ENCODE results near the gene DPH3.
A peak's percentile ranks its signal among the peaks of the same experiment; 100 is the strongest.

The DPH3 gene

DNA sequence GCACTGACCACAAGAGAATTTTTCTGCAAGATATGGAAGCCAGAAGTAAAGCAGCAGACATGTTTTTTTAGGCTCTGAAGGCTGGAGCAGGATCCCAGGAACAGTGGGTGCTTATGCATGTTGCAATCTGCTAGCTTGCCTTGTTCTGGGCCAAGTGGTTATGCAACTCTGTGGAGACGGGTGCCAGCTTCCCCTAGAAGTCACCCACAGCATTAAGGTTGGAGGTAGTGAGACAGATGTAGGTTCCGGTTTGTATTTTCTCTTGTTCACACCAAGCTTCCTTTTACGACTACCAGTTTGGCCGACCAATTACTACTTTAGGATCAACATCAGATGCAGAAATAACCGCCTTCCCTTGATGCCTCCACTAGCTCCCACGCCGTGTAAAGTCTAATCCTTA lies 11.1 kb downstream of the DPH3 start:
- no peak for DNase-seq

DNA sequence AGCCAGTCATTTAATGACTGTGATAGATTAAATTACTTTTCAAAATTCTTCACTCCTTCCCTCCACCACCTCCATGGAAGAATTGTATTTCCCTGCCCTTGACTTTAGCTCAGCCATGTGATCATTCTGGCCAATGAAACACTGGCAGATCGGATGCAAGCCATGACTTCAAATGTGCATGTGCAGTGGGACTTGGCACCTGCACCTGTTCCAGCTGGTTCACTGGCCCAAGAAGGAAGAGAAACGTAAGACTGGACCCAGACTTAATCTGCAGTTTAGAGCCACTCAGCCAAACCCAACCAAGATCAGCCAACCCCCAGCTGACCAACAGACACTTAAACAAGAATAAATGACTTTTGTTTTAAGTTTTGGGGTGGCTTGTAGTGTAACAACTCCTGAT lies 11.8 kb downstream of the DPH3 start:
- no peak for DNase-seq

DNA sequence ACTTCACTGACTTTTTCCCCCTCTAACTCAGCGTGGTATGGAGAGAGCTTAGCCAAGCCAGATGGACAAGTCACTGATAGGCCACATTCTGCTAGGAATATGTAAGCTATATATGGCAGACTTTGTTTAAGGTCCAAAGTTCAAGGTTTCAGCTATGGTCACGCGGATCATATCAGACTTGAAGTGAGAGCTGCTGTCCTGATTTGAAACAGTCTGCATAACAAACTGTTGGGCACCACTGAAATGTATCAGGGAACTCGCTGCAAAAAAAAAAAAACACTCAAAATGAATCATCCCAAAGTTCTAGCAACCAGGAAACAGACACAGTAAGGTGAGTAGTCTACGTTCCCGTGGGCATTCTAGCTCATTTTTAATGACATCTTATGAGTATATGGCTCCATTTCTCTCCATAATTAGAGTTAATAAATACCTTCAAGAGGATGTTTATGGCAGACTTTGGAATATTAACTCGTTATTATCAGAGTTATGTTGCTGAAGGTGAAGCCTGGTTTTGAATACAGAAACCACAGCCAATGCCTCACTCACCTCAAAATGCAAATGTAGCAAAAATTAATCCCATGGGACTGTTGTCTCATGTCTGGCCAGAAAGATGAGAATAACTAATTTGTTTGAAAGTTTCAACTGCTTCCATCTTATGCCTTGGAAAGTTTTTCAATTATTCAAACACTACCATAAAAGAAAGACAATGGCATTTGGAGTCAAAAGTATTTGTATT lies 12.3 kb downstream of the DPH3 start:
- no peak for DNase-seq

DNA sequence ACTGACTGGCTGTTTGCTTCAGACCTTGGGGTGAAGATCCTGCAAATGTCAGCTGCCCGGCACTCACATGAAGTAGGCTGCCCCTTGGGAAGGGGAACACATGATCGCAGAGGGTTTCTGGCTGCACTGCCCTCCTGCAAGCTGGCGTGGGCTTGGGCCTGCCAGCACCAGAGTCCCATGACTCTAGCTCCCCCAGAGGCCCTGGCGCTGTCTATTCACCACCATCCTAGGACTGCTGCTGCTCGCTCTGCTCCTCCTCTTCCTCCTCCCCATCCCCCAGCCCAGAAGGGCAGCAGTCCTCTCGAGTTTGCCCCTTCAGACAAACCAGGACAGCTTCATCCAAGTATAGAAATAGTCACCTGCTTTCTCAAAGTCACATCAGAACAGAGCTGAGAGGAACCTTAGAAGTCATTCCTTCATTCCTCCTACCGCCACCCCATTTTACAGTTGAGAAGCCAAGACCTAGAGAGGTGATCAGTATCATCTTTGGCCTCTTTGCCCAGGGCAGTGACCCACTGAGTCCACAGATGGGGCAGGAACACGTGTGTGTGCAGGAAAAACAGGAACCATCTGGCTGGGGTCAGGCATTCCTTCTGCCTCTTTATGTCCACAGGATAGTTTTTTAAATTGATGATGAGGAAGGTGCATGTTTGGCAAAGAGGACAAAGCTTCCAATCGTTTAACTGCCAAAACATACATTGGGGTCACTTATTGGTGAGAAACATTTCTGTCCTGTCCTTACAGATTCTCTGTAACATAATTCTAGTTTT lies 13.2 kb downstream of the DPH3 start:
- no peak for DNase-seq

DNA sequence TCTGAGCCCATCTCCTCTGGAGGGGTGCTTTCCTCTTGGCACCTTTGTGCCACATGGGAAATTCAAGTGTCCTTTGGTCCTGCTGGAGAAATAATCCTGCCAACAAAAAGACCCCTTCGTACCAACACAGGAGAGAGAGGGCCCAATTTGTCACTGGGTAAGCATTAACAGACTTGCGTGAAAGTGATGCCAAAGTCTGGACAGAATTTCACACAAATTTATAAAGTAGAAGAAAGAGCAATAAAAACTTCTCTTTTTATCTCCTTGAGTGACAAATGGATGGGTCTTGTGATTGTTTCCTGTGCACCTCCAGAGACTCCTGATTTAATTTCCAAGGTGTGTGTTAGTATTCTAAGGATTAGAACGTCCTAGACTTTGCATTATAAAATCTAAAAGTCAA lies 14.9 kb downstream of the DPH3 start:
- DNase-seq: no peak

DNA sequence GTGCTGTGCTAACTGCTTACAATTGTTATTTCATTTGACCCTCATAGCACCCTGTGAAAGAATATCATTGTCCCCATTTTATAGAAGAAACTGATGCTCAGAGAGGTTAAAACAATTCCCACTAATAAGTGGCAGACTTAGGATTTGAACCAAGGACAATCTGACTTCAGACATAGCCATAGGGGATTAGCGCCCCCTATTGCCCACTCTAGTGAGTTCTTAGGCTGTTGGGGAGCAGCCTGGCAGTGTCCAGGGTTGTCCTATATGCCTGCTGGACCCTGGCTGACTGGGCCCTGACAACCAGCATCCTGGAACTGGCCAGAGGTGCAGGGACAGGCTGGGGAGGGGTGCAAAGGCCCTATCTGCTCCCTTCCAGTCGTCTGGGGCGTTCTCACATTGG lies 15.4 kb downstream of the DPH3 start:
- no peak for DNase-seq

DNA sequence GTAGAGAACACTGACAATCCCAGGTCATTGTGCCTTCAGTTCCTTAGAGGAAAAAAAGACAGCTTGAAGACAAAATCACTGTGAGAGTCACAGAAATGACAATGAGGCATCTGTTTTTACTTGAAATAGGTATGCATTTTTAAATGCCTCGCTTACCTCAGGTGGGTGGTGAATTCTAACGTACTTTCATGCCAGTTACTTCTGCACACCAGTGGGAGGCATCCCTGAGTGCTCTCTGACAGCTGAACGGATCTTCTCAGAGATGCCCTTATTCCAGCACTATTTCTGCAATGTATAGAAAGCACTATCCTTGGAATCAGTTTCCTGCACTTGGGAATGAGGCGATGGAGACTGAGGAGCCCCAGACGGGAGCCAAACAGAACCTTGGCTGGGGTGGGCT lies 16.2 kb downstream of the DPH3 start:
- no peak for DNase-seq

DNA sequence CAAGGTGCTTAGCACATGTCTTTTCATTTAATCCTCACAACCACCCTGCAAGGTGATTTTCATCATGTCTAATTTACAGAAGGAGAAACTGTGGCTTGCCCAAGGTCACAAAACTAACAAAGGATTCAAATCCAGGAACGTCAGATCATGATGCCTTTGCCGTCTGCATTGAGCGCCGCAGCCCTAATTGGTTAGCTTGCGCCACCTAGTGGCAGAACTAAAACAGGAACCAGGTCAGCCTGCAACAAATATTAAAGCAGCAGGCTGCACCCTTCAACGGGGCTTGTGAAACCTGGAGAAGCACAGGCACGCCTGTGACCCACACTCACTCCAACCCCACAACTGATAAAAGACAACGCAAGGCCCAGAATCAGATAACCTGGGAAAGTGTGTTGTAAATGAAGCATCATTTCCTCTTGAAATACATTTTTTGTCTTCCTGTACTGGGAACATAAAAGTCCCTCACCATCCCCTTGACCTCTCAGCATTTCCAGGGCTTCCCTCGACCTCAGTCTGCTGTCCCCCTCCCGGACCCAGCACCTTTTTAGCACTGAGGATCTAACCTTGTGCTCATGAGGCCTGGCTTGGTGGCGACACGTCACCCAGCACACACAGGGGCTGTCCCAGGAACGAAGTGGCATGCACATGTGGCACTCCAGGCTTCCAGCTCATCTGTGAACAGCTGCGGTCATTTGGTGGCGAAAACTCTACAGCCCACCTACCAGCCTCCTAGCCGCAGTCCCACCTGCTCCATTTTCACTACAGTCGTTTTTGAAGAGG lies 17.3 kb downstream of the DPH3 start:
- peak; percentile 65 to 67 for DNase-seq

DNA sequence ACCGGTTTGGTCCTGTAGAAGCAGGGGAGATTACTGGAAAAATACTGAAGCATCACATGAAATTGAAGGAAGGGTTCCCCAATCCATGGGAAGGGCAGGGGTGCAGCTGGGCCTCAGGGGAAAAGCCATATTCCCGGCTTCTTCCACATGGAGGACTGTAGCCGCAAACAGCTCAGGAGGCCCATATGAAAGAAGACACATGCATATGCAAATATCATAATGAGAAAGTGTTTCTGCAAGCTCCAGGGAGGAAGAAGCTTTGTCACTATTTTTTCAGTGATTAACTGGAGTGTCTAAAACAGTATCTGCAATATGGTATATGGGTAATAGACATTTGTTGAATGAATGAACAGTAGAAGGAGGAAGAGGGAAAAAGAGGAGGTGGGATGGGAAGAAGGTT lies 19.1 kb downstream of the DPH3 start:
- no peak for DNase-seq

DNA sequence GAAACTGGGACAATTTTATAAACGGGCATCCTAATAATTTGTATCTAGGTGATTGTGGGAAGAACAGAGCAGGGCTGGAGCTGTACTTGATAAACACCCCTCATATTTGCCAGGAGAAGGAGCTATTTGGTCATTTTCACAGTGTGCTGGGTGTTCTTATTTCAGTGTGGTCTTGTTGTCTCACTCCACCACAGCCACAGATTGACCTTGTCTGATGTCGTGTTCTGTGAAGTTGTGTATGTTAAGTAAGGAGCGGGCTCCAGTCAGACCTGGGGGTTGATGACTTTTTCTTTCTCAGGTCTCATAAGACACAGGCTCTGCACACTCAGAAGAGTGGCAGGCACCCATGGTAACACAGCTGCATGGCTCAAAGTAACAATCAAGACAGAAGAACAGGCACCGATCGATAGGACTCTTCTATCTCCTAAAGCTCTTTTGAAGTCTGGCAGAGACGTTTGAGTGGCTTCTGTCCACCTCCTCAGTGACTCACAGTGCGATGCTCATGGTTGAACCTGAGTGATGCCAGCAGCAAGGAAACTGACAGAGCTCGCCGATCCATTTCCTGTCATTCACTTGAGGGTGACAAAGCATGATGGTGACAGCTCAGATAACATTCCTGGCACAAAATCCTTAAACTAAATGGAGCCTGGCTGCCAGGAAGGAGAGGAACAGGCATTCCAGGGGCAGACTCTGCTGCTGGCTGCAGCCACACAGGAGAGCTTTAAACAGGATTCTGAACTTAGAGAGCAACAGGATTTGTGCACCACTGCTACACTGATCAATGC lies 20.8 kb downstream of the DPH3 start:
- DNase-seq: no peak

DNA sequence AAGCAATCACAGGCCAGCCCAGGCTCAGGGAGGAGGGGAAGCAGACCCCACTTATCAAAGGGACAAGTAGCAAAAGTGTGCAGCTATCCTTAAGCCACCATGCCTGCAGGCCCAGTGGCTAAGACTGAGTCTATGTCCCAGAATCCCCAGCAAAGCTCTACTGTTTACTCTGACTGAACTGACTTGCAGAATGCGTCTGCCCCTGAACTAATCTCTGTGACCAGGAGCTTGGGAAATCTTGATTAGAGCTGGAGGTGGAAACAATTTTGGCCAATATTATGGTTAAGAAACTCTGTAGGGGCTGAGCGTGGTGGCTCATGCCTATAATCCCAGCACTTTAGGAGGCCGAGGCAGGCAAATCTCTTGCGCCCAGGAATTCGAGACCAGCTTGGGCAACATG lies 22.6 kb downstream of the DPH3 start:
- DNase-seq: no peak

DNA sequence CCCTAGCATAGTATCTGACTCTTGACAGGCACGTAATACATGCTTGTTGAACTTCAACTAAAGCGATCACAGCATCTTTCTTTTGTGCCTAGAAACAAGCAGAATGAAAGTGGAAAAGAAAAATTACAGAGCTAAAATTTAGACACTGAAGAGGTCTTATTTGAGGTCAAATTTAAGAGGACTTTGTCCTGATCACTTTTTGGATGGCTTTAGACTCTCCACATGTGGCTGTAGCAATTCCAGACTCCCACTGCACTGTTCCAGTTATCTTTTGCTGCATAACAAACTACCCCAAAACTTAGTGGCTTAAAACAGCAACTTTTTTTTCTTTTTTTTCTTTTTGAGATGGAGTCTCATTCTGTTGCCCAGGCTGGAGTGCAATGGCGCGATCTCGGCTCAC lies 23.5 kb downstream of the DPH3 start:
- no peak for DNase-seq

DNA sequence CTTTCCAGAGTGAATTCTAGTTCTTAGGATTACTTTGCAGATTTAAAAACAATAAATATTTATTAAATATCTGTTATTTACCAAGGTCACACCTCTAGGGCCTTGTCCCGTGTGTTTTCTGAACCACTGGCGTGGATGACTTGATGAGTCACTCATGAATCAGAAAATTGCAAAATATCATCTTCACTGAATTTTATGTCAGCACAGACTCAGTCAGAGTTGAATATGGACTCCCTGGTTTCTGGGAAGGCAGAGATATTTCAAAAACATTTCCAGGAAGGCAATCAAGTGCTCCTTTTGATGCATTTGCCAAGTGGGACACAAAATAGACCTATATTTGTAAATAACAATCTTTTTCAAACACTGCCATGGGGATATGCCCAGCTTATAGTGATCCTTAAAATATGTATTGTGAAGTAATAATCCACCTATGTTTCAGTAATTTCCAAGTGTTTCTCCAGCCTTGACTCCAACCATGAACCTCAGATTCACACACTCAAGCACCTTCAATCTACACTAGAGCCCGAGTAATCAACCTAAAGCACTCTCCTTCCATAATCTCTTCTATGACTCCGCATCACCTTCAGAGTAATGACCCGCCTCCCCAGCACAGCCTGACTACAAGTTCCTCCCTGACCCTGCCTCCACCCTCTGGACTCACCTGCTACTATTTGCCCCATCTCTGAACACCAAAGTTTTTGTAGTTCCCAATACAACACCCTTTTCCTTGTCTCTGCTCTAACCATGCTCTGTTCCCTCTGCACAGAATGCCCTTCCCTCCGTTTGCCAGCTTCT lies 24.3 kb downstream of the DPH3 start:
- no peak for DNase-seq

DNA sequence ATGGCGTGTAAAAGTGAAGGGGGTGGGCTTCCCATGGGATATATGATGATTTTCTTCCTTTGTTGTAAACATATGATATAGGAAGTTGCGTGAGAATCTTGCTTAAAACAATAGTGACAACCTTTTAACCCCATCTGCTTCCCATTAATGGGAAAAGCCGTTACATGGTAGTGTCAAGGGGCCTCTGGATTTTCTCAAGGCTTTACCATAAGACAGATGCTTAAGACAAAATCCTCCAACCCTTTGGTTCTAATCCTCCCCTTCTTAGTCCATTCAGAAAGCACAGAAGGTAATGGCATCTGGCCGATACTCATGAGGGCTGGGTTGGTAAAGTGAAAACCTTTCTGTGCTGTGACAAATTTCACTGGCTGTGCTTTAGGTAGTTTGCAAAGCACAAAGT lies 25.0 kb downstream of the DPH3 start:
- no peak for DNase-seq

DNA sequence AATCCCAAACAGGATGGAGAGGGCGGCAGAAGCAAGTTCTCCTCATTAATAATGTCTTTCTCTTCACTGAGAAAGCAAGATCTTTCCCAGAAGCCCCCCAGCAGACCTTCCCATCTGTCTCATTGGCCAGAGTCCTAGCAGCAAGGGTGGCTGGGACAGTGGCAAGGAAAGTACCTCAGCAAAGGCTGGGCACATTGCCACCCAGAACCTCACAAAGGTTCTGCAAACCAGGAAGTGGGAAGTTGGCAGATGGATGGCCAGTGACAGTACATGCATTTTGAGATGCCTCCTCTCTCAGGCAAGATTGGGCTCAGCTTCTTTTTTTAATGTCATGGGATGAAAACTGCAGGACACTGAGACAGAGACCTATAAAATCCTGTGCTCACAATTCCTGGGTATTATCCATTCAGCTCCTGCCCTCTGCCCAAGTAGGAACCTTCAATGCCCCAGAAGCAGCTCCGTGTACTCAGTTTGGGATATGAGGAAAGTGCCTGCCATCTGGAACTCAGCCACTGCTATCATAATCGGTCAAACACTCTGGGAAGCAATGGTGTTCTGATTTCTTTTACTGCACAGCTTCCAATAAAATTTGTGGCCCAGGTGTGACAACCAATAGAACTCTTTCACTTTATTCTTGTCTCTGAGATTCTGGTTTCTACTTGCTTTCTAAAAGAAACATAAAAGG lies 25.5 kb downstream of the DPH3 start:
- DNase-seq: no peak

DNA sequence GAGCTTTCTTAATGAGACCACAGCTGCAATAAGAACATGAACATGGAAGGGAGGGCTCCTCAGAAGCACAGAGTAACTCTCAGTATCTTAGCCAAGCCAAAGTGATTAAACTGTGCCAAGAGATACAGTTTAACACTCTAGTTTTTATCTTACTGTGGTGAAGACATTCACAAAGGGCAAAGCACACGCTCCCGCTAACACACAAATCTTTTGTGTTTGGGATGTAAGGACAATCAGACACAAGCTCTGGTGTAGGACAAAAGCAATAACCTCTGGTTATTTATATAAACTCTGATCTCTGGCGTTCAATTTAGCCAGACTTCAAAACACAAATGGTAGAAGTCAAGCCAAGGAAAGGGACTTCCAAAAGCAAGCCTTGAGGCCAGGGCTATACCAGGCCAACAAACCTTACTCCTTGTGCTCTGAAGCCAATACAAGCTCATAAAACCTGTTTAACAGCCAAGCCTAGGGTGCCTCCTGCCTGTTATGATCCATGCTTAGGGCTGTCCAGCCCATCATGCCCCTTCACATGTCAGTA lies 27.8 kb downstream of the DPH3 start:
- no peak for DNase-seq

DNA sequence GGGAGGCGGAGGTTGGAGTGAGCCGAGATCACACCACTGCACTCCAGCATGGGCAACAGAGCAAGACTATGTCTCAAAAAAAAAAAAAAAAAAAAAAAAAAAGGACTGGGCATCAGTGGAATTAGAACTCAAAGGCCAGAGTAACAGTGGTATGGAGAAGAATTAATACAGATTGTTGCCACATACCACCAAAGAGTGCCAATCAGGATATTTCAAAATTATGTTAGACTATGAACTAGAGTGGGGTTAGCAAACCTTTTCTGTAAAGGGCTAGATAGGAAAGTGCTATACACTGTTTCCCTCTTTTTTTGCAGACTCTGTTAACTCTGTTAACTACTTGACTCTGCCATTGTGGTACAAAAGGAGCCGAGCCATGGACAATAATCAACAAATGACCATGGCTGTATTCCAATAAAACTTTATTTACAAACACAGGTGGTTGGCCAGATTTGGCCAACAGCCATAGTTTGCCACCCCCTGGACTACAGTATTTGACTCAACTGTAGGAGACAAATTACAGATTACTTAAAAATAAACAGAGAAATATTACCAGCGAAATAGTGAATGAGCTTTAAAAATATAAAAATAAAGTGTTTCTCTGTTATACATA lies 28.6 kb downstream of the DPH3 start:
- no peak for DNase-seq

DNA sequence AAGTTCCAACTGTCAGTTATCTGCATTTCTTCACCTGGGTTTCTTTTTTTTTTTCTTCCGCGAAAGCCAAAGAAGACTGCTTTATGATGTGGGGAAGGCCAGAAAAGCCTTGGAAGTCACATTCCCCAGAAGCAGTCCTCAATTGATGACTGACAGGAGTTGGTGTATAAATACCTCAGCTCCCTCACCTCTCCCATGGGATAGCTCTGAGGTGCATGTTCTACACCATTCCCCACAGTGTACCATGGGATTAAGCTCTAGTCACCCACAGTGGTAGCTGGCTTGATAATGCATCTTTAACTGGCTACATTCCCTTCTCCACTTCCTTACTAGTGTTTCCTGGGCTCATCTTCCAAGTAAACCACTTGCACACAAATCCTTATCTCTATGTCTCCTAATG lies 30.5 kb downstream of the DPH3 start:
- no peak for DNase-seq

DNA sequence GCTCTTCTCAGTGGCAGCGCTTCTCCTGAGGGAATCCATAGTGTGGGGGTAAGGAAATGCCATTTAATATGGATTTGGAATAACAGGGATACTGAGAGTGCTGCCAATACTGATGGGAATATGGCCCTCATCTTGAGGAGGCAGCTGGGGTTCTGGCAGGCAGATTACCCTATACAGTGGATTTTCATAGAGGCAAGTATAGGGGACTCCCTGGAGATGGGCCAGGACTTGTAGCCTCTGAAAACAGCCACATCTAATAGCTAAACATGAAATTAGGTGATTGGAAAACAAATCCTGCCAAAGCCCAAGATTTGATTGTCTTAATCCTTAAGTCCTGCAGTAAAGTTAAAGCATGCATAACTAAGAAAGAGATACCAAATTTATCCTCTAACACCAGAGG lies 30.9 kb downstream of the DPH3 start:
- no peak for DNase-seq

DNA sequence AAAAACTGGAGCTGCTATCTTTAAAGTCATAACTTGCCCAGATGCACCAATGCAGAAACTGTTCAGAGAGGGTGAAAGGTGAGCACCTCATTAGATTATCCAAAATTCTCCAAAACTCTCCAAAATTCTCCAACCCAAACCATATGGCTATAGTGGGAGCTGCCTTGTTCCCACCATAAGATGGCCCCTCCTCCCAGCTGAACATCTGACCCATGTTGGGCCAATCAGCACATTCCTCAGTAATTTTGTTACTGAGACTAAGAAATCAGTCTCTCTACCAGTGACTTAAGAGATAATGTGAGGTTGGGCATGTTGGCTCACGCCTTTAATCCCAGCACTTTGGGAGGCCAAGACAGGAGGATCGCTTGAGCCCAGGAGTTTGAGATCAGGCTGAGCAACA lies 32.8 kb downstream of the DPH3 start:
- no peak for DNase-seq

DNA sequence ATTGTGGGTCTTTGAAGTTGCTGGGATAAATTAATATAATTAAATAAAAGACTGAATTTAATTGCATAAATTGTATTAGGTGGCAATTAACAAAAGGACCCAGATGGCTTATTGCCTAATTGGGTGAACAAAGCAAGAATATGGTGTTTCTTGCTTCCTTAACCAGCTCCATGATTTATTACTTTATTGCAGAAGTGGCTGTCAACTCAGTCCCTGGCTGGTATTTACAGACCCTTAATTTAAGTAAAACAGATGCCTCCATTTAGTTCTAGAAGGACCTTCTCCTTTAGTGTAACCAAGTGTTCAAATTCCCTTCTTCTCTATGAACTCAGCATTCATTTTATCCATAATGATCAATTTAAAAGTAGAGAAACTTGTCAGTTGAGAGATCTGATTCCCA lies 35.1 kb downstream of the DPH3 start:
- no peak for DNase-seq
